ENCODE results near the gene HELLS.

DNA sequence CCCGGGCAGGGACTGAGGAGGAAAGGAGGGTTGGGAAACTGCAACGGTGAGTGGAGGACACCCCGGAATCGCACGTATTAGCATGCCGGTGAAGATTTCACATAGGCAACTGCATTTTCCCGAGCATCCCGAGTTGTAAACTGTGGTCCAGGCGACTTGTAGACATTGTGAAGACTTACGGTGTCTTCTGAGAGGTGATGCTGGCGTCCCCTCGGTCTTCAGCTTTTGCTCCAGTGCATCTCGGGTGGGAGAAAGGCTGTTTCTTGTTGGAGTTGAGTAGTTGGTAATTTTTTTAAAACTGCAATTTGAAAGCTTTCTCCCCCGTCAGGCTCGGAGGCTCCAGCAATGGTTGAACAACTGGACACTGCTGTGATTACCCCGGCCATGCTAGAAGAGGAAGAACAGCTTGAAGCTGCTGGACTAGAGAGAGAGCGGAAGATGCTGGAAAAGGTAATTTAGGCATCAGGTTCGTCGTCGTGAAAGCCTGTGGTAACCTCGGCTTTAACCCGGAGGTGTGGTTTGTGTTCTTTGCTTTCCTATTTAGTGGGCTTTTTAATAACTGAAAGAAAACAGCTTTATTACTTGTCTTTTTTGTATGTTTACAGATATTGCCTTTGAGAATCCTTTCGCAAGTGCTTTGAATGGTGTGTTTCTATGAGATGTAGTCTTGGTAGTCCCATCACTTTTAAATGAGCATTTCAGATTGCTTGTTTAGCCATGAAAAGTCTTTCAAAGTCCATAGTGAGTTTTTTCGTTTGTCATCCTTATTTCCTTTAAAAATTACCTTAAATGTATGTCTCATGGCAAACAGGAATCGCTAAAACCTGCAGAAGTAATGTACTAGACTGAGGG is 687 bp downstream of the HELLS start:
- TF ChIP-seq, protein P1, sequence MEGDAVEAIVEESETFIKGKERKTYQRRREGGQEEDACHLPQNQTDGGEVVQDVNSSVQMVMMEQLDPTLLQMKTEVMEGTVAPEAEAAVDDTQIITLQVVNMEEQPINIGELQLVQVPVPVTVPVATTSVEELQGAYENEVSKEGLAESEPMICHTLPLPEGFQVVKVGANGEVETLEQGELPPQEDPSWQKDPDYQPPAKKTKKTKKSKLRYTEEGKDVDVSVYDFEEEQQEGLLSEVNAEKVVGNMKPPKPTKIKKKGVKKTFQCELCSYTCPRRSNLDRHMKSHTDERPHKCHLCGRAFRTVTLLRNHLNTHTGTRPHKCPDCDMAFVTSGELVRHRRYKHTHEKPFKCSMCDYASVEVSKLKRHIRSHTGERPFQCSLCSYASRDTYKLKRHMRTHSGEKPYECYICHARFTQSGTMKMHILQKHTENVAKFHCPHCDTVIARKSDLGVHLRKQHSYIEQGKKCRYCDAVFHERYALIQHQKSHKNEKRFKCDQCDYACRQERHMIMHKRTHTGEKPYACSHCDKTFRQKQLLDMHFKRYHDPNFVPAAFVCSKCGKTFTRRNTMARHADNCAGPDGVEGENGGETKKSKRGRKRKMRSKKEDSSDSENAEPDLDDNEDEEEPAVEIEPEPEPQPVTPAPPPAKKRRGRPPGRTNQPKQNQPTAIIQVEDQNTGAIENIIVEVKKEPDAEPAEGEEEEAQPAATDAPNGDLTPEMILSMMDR (conservative IDR thresholded peaks at IDR 0.05): no peak
- TF ChIP-seq EZH2 (IDR thresholded peaks at IDR 0.05; ENCODE audit: low read depth): no peak

All from PC-9 (cell line).